HG03025 (cell line): ENCODE data around the gene KCNT2.

Experiments used
- ATAC-seq: cut with Tn5 transposase; IDR thresholded peaks from one replicate; pipeline ENCODE4 v1.9.1; 2021; ENCODE audit warnings: mild to moderate bottlenecking, moderate library complexity; ENCODE audit not compliant: unreplicated experiment, low FRiP score

Gene KCNT2

DNA sequence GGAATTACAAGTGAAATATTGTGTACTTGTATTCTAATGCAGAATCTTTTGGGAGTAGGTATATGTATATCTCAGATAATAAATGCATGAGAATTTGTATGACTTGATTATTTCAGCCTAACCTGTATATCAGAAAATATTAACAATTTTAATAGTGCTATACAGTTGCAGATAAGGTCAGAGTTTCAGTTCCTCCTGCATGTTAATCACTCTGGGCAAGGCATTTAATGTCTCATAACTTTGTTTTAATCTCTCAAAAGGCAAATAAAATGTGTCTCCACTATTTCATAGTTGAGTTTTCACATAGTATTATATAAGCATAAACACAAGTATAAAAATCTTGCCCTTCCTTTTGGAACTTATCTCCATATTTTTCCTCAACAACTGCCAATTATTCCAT lies 352.5 kb downstream of the KCNT2 start:
- ATAC-seq: no peak

- no peak for ATAC-seq
These were observed 378.7 kb downstream of the KCNT2 start for GRCh38 chr1:196229546-196229945.

- ATAC-seq: no peak
These were observed 393.4 kb downstream of the KCNT2 start for GRCh38 chr1:196214866-196215265.

DNA sequence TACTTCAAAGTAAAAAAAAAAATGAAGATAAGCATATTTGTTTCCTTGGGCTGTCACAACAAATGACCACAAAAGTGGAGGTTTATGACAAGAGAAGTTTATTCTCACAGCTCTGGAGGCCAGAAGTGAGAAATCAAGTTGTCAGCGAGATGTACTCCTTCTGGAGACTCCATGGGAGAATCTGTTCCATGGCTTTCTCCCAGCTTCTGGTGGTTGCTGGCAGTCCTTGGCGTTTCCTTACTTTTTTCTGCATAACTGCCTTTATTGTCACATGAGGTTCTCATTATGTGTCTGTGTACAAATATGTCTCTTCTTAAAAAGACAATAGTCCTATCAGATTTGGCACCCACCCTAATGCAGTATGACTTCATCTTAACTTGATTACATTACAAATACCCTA lies 398.3 kb downstream of the KCNT2 start:
- ATAC-seq: no peak

- no peak for ATAC-seq
These were observed 399.0 kb downstream of the KCNT2 start for GRCh38 chr1:196209265-196209664.

DNA sequence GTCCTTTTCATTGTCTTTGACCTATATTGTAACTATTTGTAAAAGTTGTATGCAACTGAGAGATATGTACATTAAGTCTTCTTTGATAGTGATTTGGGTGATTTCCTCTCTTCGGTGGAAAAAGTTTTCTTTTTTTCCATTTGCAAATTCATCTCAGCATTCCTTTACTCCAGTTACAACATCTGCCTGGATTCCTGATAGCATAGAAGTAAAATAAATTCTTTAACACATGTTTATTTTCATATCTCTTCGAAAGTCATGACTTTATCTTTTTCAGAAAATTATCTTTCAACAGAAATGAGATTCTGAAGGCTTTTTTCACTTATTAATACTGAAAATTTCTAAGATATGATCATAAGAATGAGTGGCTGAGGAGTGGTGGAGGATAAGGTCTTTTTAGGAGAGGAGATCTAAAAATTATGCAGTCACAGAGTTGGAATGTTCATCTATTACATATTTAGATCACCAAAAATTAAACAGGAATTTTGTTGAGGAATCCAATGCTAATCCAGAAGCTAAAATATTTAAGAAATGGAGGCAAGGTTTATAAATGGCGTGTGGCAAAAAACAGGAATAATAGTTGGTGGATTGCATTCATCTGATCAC lies 400.5 kb downstream of the KCNT2 start:
- ATAC-seq: no peak

DNA sequence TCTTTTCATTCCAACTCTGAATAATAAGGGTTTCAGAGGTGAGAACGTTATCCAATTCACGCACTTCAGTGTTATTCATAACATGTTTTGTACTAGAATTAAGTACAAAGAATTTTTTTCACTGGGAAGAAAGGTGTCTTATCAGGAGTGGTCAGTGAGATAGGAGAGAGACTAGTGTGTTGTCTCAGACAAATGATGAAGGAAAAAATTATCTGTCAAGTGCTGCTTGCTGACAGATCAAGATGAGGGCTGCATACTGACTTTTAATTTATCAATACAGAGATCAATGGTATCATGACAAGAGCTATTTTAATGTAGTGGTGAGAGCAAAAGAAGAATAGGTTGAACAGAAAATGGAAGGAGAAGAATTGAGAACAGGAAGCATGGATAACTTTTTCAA lies 402.4 kb downstream of the KCNT2 start:
- ATAC-seq: no peak

DNA sequence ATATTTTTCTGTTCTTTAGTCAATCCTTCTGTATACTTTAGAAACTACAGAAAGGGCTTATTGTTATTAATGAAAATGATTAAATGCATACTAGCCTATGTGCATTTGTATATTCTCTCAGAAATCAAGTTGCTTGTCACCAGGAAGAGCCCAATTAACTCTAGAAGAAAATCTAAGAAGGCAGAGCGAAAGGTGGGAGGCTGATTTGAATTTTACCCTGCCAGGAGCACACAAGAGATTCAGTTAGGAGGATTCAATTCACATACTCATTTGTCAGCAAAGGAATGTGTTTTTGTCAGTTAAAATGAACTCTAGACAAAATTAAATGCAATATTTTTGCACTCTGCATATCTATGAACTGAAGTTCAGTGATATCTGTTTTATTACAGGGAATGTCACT lies 411.8 kb downstream of the KCNT2 start:
- ATAC-seq: no peak

GRCh38 chr1:196193896-196194559 lies 414.2 kb downstream of the KCNT2 start:
- no peak for ATAC-seq

GRCh38 chr1:196183941-196184340 lies 424.3 kb downstream of the KCNT2 start:
- no peak for ATAC-seq

- no peak for ATAC-seq
These were observed 426.7 kb downstream of the KCNT2 start for GRCh38 chr1:196181594-196181878.

DNA sequence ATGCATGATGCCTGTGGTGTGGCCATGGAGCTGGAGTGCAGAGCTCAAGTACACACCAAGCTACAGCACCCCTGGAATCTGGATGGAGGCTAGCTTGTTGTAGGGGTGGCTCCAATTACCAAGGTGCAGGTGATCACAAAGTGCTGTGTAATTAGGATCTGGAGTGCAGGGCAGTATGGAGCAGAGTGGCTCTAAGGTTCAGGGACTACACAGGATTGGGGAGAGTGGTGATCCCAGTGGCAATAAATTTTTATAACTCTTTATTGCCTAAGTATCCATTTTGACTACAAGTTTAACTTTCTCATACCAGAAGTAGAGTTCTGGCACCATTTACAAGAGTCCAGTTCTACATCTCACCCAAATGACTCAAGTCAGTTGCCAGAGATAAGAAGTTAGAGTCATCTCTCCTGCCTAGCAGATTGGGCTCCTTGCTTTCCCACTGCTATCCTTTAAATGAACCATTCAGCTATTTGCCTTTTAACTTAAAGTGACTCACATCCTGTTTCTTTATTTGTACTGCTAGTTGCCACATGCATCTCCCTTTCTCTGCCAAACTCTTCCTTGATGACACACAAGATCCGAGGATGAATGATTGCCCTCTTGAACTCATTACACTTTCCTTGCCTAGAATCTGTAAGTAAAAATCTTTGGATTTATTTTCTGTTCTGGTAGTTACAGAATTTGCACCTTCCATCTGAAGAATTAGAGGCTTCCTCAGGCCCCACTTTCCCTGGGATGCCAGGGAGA lies 427.2 kb downstream of the KCNT2 start:
- ATAC-seq: no peak

GRCh38 chr1:196178083-196178635 lies 430.1 kb downstream of the KCNT2 start:
- no peak for ATAC-seq
